Measurements from ENCODE around the gene BEND4.
A peak's percentile ranks its signal among the peaks of the same experiment; 100 is the strongest.
"Not testable (repeated sequence)": the region's sequence is repeated elsewhere in the genome, so short reads cannot be mapped to it uniquely, and the experiment has no call there.

The BEND4 gene

GRCh38 chr4:42152507-42153504 lies at the start of gene BEND4:
Gene BEND4 (minus strand): TSS chr4:42152655. CDS start chr4:42152143, 512 bp downstream.
- DNase-seq = peak; percentile 3 to 42

GRCh38 chr4:42197341-42197740 lies 44.9 kb upstream of the BEND4 start:
- DNase-seq = no peak

GRCh38 chr4:42172921-42173320 lies 20.5 kb upstream of the BEND4 start:
- DNase-seq = no peak

GRCh38 chr4:42172128-42172790 lies 19.8 kb upstream of the BEND4 start:
- no peak for DNase-seq

GRCh38 chr4:42167709-42168108 lies 15.3 kb upstream of the BEND4 start:
- DNase-seq = no peak

- not testable (repeated sequence) for DNase-seq
These were observed 13.7 kb upstream of the BEND4 start for GRCh38 chr4:42166186-42166585.

- no peak for DNase-seq
These were observed 7.0 kb upstream of the BEND4 start for GRCh38 chr4:42159271-42160001.

GRCh38 chr4:42151568-42152506 lies 618 bp downstream of the BEND4 start:
- peak; percentile 34 to 78 for DNase-seq

GRCh38 chr4:42150653-42151567 lies 1.5 kb downstream of the BEND4 start:
- DNase-seq = peak in 1 of 2 donors; percentile 11

- no peak for DNase-seq
These were observed 3.5 kb downstream of the BEND4 start for GRCh38 chr4:42149004-42149403.

- DNase-seq = no peak
These were observed 4.0 kb downstream of the BEND4 start for GRCh38 chr4:42148425-42148824.

GRCh38 chr4:42144028-42144427 lies 8.4 kb downstream of the BEND4 start:
- no peak for DNase-seq

- no peak for DNase-seq
These were observed 9.9 kb downstream of the BEND4 start for GRCh38 chr4:42142591-42142990.

GRCh38 chr4:42136371-42136770 lies 16.1 kb downstream of the BEND4 start:
- no peak for DNase-seq

GRCh38 chr4:42133006-42133405 lies 19.4 kb downstream of the BEND4 start:
- DNase-seq = no peak

GRCh38 chr4:42132099-42132498 lies 20.4 kb downstream of the BEND4 start:
- no peak for DNase-seq

- DNase-seq = no peak
These were observed 29.3 kb downstream of the BEND4 start for GRCh38 chr4:42123071-42123644.

GRCh38 chr4:42122237-42122636 lies 30.2 kb downstream of the BEND4 start:
- DNase-seq = no peak

GRCh38 chr4:42119886-42120285 lies 32.6 kb downstream of the BEND4 start:
- DNase-seq = no peak

GRCh38 chr4:42112846-42113245 lies 39.6 kb downstream of the BEND4 start:
- no peak for DNase-seq

GRCh38 chr4:42104521-42104920 lies 47.9 kb downstream of the BEND4 start:
- DNase-seq = no peak

Measured in CD4-positive, alpha-beta T cell treated with Interleukin-1 beta for 1 hour (primary cell).